ENCODE data around the gene ABHD15. TPM values are rescaled to one million over a fixed set of nuclear protein-coding genes. Genes with fewer than 3 reads are reported as not detected.

Gene ABHD15
- total RNA-seq, 6 experiments from 2014 or later = 7.8 to 27.1 (median 13.7) TPM

DNA sequence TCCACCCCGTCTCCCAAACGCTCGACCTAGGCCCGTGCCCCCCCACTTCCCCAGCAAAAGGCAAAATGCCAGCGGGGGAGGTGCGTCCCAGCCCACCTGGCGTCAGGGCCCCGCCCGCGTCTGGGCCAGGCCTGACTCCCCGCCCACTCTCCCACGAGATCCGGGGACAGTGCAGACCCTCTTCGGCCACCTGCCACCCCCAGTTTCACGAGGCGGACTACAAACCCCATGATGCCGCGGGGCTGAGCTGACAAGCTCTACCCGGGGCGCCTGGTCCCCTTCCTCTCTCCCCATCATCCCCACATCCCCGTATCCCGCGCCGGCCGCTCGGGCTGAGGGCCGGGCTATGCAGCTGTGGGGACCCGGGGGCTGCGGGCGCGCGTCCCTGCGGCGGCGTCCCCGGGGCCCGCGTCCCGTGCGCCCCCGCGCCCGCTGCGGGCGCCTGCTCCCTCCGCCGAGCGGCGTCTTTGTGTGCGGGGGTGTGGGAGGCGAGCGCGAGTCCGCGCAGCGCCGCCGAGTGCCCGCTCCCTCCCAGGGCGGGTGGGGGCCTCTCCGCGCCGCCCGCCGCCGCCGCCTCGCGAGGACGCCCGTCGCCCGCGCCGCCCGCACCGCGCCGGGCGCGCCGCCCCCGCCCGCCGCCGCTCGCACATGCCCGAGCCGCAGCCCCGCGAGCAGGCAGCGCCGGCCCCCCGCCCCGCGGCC, 26.2 kb upstream of the ABHD15 start, which contains the start of gene ANKRD13B:
Gene ANKRD13B (plus strand): TSS at position 283 of the 702 bp plus-strand sequence. CDS start 490 bp downstream, outside the sequence.
- TF ChIP-seq POLR2A (IDR thresholded peaks at IDR 0.05) = no peak
- TF ChIP-seq, protein P1, sequence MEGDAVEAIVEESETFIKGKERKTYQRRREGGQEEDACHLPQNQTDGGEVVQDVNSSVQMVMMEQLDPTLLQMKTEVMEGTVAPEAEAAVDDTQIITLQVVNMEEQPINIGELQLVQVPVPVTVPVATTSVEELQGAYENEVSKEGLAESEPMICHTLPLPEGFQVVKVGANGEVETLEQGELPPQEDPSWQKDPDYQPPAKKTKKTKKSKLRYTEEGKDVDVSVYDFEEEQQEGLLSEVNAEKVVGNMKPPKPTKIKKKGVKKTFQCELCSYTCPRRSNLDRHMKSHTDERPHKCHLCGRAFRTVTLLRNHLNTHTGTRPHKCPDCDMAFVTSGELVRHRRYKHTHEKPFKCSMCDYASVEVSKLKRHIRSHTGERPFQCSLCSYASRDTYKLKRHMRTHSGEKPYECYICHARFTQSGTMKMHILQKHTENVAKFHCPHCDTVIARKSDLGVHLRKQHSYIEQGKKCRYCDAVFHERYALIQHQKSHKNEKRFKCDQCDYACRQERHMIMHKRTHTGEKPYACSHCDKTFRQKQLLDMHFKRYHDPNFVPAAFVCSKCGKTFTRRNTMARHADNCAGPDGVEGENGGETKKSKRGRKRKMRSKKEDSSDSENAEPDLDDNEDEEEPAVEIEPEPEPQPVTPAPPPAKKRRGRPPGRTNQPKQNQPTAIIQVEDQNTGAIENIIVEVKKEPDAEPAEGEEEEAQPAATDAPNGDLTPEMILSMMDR (IDR thresholded peaks at IDR 0.05) = no peak
- no peak for ATAC-seq
- H3K27me3 ChIP-seq = no peaks in the 10 kb centered on the region
- peaks cover 0 to 33% (median 16%) of the 10 kb centered on the region in 4 donors for H3K4me1 ChIP-seq
- no peak within 1 kb of the TSS for H3K27ac ChIP-seq
- intact Hi-C loops (cut with DNase I) = no loop called here
- H3K4me3 ChIP-seq = peak within 1 kb of the TSS; percentile 42 to 58 (median 48)
- H3K9me3 ChIP-seq = no peaks in the 10 kb centered on the region
- no peaks in the 10 kb centered on the region for H3K36me3 ChIP-seq
- DNase-seq = peak in 1 of 3 donors; percentile 57
- 3% methylated on average over 6 of the region's 96 CpGs for WGBS (ENCODE audit: insufficient coverage, low coverage, low lambda C conversion rate, missing lambda C conversion rate)

DNA sequence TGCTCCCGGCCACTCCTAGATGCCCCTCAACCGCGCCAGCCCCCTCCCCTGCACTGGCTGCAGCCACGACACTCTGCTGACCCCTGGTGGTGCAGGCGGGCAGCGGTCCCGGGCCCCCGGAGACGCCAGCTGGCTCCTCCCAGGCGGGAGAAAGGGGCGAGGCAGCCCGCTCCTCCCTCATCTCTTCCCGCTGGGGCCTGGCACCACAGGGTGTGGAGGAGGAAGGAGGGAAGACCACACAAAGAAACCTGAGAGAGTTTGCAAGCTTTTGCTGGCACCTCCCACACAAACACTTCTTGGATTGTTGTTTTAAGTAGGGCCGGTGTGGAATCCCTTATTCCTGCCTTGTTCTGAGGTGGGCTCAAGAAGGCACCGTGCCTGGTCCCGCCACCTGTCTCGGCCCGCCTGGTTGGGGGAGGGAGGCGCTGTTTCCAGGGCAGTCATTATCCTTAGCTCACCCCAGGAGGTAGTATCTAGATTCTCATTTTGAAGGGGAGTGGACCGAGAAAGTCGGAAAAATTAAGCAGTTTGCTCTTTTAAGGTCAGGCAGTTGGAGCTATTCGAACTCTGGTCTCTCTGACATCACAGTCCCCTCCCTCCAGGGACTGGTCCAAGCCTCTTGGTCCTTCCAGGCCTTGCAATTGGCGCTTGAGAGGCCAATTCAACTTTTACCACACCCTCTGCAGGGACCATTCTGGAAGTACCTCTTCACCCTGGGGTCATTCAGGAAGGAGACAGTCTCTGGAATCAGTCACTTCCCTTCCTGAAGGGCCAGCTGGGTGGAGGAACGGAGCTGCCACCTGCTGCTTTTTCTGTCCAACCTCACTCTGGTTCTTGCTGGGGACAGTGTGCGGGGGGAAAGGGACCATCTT, 25.1 kb upstream of the ABHD15 start:
- TF ChIP-seq POLR2A (IDR thresholded peaks at IDR 0.05) = no peak
- TF ChIP-seq, protein P1 (IDR thresholded peaks at IDR 0.05) = peak; percentile 88 to 94 (median 92)
- DNase-seq (peak; percentile 82 to 86 (median 84)), ATAC-seq (peak; percentile 70 to 76 (median 74))
- Histone ChIP-seq H3K4me1 (peaks cover 0 to 35% (median 16%) of the 10 kb centered on the region in 4 donors), H3K27me3 (no peaks in the 10 kb centered on the region), H3K4me3 (peak overlapping the region in 2 of 3 donors; percentile 2 to 16), H3K36me3 (no peaks in the 10 kb centered on the region), H3K9me3 (no peaks in the 10 kb centered on the region), H3K27ac (no peak overlapping the region)
- 9% methylated on average over 19 of the region's 25 CpGs for WGBS (ENCODE audit: insufficient coverage, low coverage, low lambda C conversion rate, missing lambda C conversion rate)
- intact Hi-C loops (cut with DNase I) = no loop called here

DNA sequence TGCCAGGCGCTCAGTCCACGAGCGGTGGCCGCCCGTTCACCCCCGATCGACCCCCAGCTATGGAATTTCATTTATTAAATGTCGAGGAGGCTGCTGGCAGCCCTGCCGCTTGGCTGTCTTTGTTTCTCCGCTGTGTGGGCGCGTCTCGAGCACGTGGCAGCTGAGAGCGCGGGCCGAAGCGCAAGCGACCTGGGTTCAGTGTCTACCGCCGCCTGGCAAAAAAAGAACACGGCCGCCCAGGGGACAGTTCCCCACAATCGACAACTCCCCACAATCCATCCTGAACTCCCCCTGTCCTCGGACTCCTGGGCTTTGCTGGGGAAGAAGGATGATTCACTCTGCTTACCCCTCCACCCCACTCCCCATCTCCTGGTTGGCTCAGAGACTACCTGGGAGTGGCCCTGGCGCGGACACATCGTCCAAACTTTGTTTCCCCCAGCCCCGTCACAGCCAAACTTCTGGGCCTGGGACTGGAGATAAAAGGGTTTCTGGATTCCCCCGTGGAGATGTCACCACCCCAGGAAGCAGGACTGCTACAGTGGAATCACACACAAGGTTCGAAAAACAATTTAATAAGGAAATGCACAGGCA, 24.4 kb upstream of the ABHD15 start:
- Histone ChIP-seq H3K9me3 (no peaks in the 10 kb centered on the region), H3K27ac (no peak overlapping the region), H3K4me3 (peak overlapping the region in 2 of 3 donors; percentile 2 to 16), H3K4me1 (peaks cover 0 to 35% (median 16%) of the 10 kb centered on the region in 4 donors), H3K36me3 (no peaks in the 10 kb centered on the region), H3K27me3 (no peaks in the 10 kb centered on the region)
- DNase-seq (peak in 1 of 3 donors; percentile 58), ATAC-seq (peak in 1 of 4 donors; percentile 2)
- 4% methylated on average over 9 of the region's 31 CpGs for WGBS (ENCODE audit: insufficient coverage, low coverage, low lambda C conversion rate, missing lambda C conversion rate)
- no peak for TF ChIP-seq POLR2A (IDR thresholded peaks at IDR 0.05)
- TF ChIP-seq, protein P1 (IDR thresholded peaks at IDR 0.05) = no peak
- intact Hi-C loops (cut with DNase I) = no loop called here

DNA sequence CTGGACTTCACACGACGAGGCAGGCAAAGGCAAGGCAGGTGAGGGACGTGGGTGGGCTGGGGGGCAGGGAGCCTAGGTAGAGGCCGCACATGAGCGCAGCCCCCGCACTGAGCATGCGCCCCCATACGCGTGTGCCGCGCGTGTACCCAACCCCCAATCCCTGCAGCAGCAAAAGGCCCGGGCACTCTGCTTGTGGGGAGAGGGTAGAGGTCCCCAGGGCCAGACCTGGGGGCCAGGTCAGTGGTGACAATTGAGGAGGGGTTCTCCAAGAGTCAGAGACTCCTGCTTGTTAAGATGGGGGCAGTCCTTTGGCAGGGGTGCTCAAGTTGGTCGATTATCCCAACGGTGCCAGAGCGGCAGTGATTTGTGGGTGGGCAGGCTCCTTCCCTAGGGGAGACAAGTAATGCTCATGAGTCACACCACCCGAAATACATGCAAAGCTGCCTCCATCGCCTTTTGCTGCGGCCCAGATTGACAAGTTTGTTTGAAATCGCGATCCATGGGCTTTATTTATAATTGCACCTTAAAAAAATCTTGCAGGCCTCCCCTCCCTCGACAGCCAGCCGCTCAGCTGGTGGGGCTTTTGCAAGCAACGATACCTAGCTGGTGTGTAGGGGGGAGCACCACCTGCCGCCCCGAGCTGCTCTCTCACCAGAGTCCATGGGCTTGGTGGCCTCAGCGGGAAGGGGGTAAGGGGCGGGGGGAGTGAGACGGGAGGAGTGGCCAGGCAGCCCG, 23.7 kb upstream of the ABHD15 start:
- Histone ChIP-seq H3K4me1 (peaks cover 0 to 35% (median 16%) of the 10 kb centered on the region in 4 donors), H3K27me3 (no peaks in the 10 kb centered on the region), H3K27ac (no peak overlapping the region), H3K4me3 (no peak overlapping the region), H3K9me3 (no peaks in the 10 kb centered on the region), H3K36me3 (no peaks in the 10 kb centered on the region)
- WGBS (ENCODE audit: insufficient coverage, low coverage, low lambda C conversion rate, missing lambda C conversion rate) = 49% methylated on average over 17 of the region's 30 CpGs
- TF ChIP-seq POLR2A (IDR thresholded peaks at IDR 0.05) = no peak
- TF ChIP-seq, protein P1 (IDR thresholded peaks at IDR 0.05) = no peak
- DNase-seq (peak in 1 of 3 donors; percentile 46), ATAC-seq (no peak)
- intact Hi-C loops (cut with DNase I) = no loop called here

Data from right lobe of liver (tissue), 6 donors.